PFSK-1 (cell line): Measurements from ENCODE around the gene NAV3.

Source experiments
- FOXP2 ChIP-seq: optimal IDR thresholded peaks from 2 replicates; pipeline ENCODE3; 2011; ENCODE audit warnings: borderline replicate concordance, control low read depth, inconsistent platforms; ENCODE audit not compliant: insufficient read depth; ENCODE audit errors: extremely low read length, extremely low read depth
- POLR2AphosphoS5 ChIP-seq: IDR thresholded peaks from 2 replicates; pipeline ENCODE4 v1.6.1; 2012; ENCODE audit warnings: low read depth, mild to moderate bottlenecking, control low read depth, low read length, moderate library complexity
- SIN3A ChIP-seq: IDR thresholded peaks from 2 replicates; pipeline ENCODE4 v1.6.1; 2012; ENCODE audit warnings: mild to moderate bottlenecking, low read length, moderate library complexity, borderline replicate concordance; ENCODE audit not compliant: insufficient read depth
- TAF1 ChIP-seq: IDR thresholded peaks from 2 replicates; pipeline ENCODE4 v1.6.1; 2012; ENCODE audit warnings: low read length, control low read depth, borderline replicate concordance; ENCODE audit not compliant: insufficient read depth
- TF ChIP-seq, protein P1 (sequence below), 2 experiments: IDR thresholded peaks; 2 replicates each; pipeline versions ENCODE4 v1.6.1 to v1.8.0; 2011 to 2012; ENCODE audit warnings: low read depth in 2 of 2, low read length in 2 of 2, control low read depth in 1 of 2, inconsistent platforms in 1 of 2, mild to moderate bottlenecking in 1 of 2, moderate library complexity in 1 of 2; ENCODE audit not compliant: insufficient read depth in 1 of 2

Gene NAV3

DNA sequence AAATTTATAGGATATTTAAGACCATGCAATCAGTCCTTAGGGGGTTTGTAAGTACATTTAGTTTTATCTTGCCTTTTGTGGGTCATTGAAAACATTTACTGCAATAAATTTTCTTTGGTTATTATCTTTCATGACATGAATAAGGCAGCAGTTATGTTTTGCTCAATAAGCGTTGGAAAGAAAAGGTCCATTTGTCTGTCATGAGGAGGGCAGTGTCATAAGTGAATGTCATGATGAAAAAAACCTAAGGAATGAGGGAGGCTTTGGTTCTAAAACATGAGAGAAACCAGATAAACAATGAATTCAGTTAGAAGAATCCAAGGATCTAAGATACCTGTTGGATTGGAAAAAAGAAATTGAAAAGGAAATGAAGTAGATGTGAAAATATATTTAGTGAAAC, 209.4 kb downstream of the NAV3 start:
- TF ChIP-seq TAF1 (no peak), SIN3A (no peak), FOXP2 (no peak), POLR2AphosphoS5 (no peak)
- TF ChIP-seq, protein P1, sequence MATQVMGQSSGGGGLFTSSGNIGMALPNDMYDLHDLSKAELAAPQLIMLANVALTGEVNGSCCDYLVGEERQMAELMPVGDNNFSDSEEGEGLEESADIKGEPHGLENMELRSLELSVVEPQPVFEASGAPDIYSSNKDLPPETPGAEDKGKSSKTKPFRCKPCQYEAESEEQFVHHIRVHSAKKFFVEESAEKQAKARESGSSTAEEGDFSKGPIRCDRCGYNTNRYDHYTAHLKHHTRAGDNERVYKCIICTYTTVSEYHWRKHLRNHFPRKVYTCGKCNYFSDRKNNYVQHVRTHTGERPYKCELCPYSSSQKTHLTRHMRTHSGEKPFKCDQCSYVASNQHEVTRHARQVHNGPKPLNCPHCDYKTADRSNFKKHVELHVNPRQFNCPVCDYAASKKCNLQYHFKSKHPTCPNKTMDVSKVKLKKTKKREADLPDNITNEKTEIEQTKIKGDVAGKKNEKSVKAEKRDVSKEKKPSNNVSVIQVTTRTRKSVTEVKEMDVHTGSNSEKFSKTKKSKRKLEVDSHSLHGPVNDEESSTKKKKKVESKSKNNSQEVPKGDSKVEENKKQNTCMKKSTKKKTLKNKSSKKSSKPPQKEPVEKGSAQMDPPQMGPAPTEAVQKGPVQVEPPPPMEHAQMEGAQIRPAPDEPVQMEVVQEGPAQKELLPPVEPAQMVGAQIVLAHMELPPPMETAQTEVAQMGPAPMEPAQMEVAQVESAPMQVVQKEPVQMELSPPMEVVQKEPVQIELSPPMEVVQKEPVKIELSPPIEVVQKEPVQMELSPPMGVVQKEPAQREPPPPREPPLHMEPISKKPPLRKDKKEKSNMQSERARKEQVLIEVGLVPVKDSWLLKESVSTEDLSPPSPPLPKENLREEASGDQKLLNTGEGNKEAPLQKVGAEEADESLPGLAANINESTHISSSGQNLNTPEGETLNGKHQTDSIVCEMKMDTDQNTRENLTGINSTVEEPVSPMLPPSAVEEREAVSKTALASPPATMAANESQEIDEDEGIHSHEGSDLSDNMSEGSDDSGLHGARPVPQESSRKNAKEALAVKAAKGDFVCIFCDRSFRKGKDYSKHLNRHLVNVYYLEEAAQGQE (IDR thresholded peaks at IDR 0.05; ENCODE audit: insufficient read depth in 1 of 2, low read depth in 2 of 2, low read length in 2 of 2): no peak

- TF ChIP-seq, protein P1 (IDR thresholded peaks at IDR 0.05; ENCODE audit: insufficient read depth in 1 of 2, low read depth in 2 of 2, low read length in 2 of 2): no peak
- TF ChIP-seq FOXP2: no peak
- no peak for TF ChIP-seq TAF1
- TF ChIP-seq POLR2AphosphoS5: no peak
- TF ChIP-seq SIN3A: no peak
Observed at GRCh38 chr12:78050790-78051189, 220.1 kb downstream of the NAV3 start.

DNA sequence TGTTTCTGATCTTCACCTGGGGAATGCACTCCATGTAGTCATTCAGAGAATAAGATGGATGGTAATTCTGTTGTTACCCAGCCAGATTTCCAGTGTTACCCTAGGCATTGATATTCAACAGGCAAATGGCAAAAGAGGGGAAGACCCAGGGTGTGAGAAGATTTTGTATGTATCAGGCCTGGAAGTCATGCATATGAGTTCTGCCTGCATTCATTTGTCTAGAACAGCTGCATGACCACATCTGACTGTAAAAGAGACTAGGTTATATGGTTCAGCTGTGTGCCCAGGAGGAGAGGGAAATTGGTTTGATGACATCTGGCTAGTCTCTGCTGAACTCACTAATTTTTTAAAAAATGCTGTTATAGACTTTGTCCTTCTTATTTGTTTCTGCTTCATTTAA, 224.9 kb downstream of the NAV3 start:
- TF ChIP-seq SIN3A (no peak), POLR2AphosphoS5 (no peak), FOXP2 (no peak), TAF1 (no peak)
- TF ChIP-seq, protein P1 (IDR thresholded peaks at IDR 0.05; ENCODE audit: insufficient read depth in 1 of 2, low read depth in 2 of 2, low read length in 2 of 2): no peak

DNA sequence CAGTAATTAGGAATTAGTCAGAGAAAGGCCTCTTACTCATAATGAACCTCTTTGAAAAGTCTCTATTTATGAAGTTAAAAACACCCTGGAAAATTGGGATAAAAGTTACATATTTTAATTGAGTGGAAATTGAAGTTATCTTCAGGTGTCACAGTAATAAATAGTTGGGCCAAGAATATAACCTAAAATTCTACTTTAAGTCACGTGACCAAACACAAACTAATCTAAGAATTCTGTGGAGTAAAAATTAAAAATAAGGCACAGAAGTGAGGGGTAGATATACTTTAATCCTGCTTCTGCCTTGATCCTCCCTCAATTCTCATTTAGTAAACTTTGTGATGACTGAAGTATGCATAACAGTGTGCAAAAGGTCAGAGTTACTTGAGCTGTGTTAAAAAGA, 226.4 kb downstream of the NAV3 start:
- no peak for TF ChIP-seq SIN3A
- no peak for TF ChIP-seq FOXP2
- TF ChIP-seq TAF1: no peak
- TF ChIP-seq, protein P1 (IDR thresholded peaks at IDR 0.05; ENCODE audit: insufficient read depth in 1 of 2, low read depth in 2 of 2, low read length in 2 of 2): no peak
- no peak for TF ChIP-seq POLR2AphosphoS5

DNA sequence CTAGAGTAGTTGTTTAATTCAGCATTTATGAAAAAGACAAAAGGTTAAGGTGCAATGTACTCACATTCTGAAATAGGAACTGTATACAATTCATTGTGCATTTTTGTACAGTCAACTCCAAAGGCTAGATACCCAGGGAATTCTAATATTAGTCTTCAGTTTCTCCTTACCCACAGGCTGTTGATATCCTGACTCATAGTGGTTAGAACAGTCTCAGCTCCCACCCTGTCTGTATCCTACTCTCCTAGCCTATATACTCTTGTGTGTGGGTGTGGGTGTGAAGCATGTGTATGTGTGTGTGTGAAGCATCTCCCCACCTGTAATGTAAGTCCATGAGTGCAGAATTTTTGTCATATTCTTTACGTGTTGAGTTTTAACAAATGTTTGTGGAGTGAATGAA, 229.5 kb downstream of the NAV3 start:
- TF ChIP-seq SIN3A: no peak
- no peak for TF ChIP-seq POLR2AphosphoS5
- no peak for TF ChIP-seq FOXP2
- TF ChIP-seq, protein P1 (IDR thresholded peaks at IDR 0.05; ENCODE audit: insufficient read depth in 1 of 2, low read depth in 2 of 2, low read length in 2 of 2): no peak
- TF ChIP-seq TAF1: no peak
